Daoy (cell line): ENCODE results near the gene EFNA3. TPM values are rescaled to one million over a fixed set of nuclear protein-coding genes. Genes with fewer than 3 reads are reported as not detected.
A peak's percentile ranks its signal among the peaks of the same experiment; 100 is the strongest.

Source experiments
- DNase-seq: peaks from one replicate; pipeline ENCODE4 v3.0.0-alpha.2; 2015; ENCODE audit warnings: low read depth
- total RNA-seq: library from RNA; depleted of rRNA; stranded (reverse); fragments of >200 nt; shearing (Covaris generic); gene quantifications from 2 replicates; pipeline ENCODE4 v1.2.3, GENCODE V29; 2014

EFNA3 gene
- total RNA-seq, 1 experiment from 2014 or later, result 1.1 TPM

DNA sequence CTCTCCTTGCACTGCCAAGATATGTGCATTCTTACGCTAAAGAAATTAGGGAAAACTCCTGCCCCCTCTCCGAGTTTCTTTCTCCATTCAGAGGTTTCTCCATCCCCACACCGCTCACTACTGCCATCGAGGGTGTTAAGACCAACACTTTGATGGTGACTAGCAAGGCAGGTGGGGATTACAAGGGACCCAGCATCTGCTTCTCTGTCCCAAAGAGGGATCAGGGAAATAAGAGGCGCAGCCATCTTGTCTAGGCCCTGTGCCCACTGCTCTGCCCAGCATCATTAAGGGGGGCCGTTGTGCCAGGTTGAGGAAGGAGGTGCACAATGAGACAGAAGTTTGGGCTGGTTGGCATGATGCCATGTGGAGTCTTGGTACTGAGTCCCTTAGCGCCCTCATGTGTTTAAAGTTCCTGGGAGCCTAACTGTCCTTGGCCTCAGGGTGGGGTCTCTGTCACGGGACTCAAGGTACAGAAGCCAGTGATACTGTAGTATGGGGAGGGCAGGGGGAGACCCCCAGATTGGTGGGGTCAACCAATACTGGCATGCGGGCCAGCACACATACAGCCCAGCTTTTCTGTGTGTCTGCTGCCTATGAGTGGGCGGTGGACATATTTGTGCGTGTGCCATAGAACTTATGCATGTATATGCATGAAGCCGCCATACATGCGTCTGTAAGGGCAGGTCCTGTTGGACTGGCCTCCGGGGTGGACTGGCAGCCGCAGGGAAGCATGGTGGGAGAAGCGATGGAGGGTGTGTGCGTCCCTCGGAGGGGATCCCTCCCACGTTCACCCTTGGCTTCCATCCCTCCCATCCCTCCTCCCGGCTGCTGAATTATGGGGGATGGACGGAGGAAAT lies 5.5 kb downstream of the EFNA3 start:
- DNase-seq, result peak; percentile 67

DNA sequence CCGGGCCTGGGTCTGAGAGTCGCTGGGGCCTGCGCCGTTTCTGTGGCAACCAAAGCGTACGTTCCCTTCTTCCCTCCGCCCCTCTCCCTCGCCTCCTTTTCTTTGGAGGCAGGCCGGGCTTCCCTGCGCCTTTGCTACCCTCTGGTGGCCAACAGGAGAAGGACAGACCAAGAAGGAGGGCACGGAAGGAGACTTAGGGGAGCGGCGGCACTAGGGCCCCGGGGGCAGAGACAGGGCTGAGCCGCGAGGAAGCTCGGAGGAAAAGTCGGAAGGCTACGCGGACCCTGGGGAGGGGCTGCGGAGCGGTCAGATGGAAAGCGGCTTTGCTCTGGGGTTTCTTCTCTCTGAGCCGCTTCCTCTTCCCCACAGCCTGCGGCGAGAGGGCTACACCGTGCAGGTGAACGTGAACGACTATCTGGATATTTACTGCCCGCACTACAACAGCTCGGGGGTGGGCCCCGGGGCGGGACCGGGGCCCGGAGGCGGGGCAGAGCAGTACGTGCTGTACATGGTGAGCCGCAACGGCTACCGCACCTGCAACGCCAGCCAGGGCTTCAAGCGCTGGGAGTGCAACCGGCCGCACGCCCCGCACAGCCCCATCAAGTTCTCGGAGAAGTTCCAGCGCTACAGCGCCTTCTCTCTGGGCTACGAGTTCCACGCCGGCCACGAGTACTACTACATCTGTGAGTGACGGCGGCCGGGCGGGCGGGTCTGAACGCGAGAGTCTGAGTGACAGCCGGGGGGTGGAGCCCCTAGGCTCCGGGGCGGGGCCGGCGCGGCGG lies 6.3 kb downstream of the EFNA3 start:
- peak; percentile 97 for DNase-seq

DNA sequence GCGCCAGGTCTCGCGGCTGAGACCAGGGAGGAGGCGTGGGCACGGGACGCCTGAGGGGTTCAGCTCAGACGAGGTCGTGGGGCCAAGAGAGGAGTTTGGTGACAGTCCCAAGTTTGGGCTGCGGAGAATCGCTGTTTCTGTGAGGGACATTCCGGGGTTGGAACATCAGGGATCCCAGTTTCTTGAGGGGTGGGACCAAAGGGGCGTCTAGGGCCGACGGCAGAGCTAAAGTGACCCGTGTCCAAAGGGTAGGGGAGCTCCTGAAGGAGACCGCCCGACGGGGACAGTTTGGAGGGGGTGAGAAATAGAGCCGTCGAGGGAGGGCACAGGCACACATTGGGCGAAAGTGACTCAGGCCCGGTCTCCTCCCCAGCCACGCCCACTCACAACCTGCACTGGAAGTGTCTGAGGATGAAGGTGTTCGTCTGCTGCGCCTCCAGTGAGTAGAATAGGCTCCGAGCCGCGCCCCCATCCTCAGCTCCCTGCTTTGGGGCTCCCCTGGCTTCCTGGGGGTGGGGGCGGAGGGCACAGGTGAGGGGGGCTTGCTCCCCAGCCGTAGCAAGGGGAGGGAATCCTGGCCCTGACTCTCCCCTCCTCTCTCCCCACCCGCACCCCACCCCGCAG lies 7.0 kb downstream of the EFNA3 start:
- peak; percentile 81 for DNase-seq

DNA sequence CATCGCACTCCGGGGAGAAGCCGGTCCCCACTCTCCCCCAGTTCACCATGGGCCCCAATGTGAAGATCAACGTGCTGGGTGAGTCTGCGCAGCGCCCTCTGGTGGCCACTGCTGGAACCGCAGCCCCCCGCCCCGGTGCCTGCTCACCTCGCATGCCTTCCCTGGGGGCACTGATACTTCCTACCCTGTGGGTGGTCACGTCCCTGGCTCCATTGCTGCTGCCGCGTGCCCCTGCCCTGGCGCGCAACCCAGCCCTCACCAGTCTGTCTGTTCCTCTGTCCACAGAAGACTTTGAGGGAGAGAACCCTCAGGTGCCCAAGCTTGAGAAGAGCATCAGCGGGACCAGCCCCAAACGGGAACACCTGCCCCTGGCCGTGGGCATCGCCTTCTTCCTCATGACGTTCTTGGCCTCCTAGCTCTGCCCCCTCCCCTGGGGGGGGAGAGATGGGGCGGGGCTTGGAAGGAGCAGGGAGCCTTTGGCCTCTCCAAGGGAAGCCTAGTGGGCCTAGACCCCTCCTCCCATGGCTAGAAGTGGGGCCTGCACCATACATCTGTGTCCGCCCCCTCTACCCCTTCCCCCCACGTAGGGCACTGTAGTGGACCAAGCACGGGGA lies 7.6 kb downstream of the EFNA3 start:
- DNase-seq, result peak; percentile 76

DNA sequence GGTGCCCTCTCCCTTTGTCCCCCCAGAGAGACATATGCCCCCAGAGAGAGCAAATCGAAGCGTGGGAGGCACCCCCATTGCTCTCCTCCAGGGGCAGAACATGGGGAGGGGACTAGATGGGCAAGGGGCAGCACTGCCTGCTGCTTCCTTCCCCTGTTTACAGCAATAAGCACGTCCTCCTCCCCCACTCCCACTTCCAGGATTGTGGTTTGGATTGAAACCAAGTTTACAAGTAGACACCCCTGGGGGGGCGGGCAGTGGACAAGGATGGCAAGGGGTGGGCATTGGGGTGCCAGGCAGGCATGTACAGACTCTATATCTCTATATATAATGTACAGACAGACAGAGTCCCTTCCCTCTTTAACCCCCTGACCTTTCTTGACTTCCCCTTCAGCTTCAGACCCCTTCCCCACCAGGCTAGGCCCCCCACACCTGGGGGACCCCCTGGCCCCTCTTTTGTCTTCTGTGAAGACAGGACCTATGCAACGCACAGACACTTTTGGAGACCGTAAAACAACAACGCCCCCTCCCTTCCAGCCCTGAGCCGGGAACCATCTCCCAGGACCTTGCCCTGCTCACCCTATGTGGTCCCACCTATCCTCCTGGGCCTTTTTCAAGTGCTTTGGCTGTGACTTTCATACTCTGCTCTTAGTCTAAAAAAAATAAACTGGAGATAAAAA lies 8.4 kb downstream of the EFNA3 start:
- DNase-seq, result no peak

DNA sequence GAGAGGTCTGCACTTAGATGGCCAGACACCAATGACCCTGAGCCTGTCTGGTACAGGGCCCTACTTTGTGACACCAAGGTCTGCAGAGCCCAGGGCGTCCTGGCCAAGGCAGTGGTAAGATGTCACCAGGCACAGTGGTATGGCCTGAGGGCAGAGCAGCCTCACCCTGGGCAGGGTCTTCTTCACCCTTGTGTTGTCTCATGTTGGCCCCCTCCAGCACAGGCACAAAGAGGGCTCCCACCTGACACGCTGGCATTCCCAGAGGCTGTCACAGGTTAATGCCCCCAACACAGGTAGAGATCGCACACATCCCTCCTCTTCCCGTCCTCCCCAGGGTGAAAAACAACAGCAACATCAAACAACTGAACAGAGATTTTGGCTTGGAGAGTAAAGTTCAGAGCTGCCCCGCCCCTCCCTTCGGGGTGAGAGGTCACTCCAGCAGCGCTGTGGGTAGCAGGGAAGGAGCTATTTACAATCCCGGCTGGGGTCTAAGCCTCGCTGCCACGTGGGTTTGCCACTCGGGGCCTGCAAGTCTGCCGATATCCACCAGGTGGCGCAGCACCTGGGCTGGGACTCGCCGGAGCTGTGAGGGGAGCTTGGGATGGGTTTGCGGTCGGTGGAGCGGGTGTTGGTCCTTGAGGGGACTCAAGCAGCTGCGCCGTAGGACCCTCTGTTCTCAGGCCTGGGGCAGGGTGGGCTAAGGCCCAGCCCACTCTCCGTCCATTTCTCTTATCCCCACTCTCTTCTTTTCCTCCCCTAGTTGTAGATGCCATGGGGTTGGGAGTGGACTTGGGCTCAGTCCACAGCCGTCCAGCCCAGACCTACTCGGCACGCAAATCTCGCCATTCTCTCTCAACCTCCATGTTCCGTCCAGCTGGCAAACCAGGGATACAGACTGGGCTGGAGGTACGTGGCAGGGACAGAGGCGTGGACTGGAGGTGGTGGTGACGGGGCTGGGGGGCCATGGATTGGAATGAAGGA lies 12.7 kb downstream of the EFNA3 start:
- DNase-seq, result peak; percentile 82

DNA sequence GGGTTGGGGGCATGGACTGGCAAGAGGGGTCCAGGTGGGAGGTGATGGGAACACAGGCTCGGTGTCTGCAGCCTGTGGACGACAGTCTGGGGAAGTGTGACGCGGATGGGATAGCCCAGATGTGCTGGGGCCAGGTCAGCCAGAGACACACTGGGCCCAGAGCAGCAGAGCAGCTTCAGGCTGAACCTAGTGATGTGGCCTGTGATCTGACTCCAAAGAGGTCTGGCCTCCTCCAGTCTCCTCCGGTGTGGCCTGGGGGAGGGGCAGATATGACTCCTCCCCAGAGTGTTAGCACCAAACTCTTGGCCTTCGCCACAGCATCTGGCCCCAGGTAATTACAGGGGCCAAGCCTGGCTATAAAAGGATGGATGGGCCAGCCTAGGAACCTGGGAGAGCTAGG lies 13.5 kb downstream of the EFNA3 start:
- no peak for DNase-seq

DNA sequence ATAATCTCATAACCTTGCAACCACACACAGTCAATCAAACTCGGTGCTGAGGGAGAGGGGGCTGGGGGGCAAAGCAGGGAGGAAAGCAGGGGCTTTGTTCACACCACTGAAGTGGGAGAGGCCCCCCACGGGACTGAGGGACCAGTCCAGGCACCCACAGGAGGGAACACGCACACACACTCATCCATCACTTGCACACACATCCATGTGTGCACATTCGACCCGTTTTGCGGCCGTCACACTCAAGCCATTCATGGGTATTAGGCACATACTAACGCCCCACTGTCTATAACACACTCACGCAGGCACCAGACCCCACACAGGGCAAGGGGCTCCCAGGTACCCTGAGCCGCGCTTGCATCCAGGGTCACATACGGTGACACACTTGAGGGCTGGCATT lies 14.0 kb downstream of the EFNA3 start:
- no peak for DNase-seq

DNA sequence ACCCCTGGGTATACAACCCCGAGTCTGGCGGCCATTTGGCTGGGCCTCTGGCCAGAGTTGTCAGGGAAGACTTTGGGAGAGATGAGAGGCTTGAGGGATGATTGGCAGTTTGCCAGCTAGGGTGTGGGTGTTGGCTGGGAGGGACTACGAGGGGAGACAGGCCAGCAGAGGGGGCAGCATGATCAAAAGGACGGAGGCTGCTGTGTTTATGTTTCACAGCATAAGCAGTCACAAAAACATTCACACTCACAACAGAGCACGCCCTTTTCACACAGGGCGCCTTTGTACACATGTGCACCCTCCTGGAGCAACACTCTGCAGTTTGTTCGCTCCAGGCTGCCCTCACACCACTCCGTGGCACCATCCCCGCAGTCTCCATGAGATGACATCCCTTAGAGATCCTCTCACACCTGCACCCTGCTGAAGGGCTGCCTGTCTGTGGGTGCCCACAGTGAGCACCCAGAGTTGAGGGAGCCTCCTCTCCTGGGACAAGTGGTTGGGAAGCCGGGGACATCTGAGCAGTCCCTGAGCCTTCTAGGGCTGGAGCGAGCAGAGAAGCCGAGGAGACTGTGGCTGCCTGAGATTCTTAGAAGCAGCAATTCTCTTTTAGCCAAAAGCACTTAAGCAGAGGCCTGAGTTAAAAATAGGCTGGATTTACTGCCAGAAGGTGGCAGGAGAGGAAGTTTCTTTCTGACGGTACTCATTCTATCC lies 15.4 kb downstream of the EFNA3 start:
- DNase-seq, result peak; percentile 69

DNA sequence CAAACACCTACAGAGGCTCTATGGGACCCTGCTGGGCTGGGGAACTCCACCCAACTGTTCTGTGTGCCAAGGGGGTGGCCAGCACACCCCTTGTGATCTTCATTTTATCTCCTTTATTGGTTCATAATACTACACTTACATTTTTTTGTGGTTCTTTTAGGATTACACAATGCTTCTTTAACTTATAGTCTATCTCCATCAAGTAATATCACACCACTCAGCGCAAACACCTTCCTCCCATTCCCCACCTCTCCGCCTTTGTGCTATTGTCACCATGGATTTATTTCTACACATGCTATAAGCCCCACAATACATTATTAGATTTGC lies 15.9 kb downstream of the EFNA3 start:
- no peak for DNase-seq

DNA sequence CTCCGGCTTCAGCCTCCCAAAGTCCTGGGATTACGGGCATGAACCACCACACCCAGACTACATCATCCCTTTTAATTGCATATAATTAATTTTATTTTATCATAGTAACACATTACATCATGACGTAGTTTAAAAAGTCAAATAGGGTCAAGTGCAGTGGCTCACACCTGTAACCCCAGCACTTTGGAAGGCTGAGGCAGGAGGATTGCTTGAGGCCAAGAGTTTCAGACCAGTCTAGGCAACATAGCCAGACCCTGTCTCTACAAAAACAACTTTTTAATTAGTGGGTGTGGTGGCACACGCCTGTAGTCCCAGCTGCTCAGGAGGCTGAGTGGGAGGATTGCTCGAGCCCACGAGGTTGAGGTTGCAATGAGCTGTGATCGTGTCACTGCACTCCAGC lies 20.7 kb downstream of the EFNA3 start:
- DNase-seq, result no peak

DNA sequence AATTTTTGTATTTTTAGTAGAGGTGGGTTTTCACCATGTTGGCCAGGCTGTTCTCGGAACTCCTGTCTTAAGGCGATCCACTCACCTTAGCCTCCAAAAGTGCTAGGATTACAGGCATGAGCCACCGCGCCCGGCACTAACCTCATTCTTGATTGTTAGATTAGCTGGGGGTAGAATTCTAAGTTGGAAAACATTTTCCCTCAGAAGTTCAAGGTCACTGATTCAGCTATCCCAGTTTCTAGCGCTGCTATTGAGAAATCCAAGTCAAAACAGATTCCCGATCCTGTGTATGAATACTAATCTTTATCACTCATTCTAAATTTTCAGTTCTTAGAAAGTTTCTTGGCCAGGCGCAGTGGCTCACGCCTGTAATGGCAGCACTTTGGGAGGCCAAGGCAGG lies 24.7 kb downstream of the EFNA3 start:
- DNase-seq, result no peak

DNA sequence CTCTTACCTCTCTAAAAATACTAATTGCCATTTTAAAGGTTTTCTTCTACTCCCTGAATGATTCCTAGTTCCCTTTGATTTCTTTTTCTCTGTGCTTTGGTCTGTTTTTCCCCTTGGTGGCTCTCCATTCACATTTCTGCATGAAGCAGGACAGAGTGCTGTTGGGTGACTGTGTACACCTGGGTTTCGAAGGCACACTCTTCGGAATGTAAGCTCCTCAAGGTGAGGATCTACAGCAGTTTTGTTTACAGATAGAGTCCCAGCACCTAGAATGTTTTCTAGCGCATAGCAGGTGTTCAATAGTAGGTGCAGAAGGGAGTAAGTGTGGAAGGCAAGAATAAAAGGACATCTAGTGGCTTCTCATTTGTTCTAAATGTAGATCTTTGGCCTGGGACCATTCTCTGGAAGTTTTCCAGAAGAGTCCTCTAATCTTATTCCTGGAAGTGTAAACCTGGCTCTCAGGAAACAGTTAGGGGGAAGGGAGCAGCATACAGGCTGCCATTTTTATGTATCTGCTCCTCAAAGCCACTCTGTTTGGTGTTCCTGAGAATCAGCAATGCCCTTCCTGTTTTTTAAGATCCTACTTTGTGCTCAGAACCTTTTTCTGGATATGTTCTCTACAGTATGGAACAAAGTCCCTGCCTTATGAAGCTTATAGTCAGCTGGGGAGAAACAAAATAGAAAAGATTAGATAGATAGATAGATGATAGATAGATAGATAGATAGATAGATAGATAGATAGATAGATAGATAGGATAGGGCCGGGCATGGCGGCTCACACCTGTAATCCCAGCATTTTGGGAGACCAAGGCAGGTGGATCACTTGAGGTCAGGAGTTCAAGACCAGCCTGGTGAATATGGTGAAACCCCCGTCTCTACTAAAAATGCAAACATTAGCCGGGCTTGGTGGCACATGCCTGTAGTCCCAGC lies 26.2 kb downstream of the EFNA3 start:
- no peak for DNase-seq

DNA sequence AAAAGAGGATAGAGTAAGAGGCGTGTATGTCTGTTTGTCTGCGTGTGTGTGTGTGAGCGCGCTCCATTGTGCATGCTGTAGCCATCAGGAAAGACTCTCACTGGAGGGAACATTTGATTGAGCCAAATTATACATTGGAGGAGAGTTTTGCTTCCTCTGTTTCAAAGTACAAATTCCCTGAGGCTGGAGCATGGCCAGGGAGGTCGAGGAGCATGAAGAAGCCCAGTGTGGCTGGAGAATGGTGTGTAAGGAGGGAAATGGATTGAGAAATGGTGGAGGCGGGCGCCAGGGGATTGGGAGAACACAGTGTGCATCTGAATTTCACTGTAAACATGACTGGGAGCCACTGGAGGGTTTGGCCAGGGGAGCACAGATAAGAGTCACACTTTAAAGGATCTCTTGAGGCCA lies 27.0 kb downstream of the EFNA3 start:
- DNase-seq, result no peak

DNA sequence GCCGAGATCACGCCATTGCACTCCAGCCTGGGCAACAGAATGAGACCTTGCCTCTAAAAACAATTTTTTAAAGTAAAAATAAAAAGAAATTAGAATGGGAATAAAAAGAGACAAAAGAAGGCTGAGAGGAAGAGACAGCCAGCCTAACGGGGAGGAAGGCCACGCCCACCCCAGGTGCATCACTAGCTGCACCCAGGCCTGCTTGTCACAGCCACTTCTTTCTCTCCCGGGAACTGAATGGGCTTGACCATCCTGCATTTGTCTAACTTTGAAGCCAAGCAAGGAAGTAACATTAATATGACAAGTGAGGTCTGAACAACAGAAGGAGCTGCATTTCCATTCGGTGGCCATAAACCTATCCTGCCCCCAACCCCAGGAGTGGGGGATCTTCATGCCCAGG lies 28.2 kb downstream of the EFNA3 start:
- no peak for DNase-seq

DNA sequence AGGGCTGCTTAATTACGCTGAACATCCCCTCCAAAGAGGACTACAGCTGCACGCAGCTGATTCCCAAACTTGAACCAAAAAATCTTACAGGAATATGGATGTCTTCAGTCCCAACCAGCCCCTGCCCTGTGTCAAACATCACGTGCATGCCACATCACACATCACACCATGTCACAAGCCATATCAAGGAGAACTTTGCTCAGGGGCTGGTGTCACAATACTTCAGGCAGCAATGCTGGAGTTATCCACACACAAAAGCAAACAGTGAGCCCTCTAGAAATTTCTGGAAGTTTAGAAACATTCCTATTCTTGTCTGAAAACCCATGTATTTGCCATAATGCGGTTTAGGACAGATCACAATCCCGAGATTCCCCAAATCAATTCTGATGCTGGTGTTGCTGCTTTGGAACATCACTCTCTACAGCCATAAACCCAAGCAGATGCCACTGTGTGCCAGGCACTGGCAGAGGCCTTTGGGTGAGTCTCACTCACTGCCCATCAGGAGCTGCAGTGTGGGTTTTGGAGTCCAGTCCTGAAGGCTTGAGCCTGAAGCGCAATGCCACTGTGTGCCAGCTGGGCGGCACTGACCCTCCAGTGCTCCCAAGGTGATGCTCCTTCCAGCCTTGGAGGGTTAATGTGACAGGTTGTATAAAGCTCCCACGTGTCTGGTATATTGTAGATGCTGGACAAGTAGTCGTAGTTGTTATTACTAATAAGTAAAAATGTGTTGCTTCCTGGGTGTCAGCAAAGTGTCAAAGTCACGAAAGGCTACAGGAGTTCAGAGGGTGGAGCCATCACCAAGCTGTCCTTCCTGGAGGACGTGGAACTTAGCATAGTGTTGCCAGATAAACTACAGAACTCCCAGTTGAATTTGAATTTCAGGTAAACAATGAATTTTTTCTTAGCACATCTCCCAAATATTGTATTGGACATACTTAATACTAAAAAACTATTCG lies 28.9 kb downstream of the EFNA3 start:
- no peak for DNase-seq

DNA sequence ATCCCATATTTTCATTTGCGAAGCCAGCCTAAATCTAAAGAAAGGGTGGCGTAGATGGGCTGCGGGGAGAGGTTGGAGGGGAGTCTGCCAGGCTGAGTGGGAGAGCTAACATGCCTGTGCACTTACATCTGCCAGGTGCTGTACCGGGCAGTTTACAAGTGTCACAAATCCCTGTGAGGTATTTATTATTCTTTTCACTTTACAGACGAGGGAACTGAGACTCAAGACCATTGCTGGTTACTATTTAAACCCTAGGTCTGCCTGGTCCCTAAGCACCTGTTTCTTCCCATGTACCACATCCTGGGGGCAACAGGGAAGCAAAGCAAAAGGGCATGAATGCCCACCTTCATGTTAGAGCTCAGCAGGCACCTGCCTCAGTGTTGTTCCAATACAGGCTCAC lies 29.7 kb downstream of the EFNA3 start:
- no peak for DNase-seq

DNA sequence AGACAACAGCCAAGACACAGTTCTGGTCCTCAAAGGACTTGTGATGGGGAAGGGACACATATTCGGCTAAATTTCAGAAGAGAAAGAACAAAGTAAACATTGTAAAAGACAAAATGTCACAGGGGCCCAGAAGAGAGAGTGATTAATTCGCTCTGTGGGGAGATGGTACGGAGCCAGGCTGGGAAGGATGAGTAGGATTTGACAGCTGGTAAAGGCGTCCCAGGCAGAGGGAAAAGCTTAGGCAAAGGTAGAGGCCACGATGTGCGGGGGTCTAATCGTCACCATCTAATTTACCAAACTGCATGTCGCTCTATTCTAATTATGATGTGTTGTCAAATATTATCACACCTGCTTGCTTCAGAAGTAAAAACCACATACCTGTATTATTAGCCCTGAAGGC lies 31.7 kb downstream of the EFNA3 start:
- no peak for DNase-seq
